ENCODE data around the gene ZNF365. TPM values are rescaled to one million over a fixed set of nuclear protein-coding genes. Genes with fewer than 3 reads are reported as not detected.

ZNF365 gene
- total RNA-seq, 1 experiment from 2014 or later, result 10.1 TPM

DNA sequence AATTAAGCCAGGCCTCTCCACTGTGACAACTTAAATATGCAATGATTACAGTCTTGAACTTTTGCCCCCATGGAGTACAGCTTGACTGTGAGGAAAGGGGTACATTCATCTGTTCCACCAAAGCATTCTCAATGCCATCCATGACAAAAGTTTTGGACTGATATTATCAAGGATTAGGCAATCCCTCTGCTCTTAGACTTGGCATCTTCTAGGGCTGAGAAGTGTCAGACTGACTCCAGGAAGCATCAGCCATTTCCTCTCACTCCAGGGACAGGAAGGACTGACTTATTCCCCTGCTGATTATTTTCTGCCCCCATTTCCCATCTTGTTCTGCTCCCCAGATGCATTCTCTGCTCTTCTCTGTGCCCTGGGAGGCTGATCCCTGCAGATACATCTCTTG is 69.7 kb downstream of the ZNF365 start:
- DNase-seq (ENCODE audit: low read depth), result no peak
- in situ Hi-C loops (cut with HindIII; ENCODE audit: low pct_unique_long_range_greater_than_20kb, low sequenced_read_pairs), result loop anchor here (25.0 kb wide), 1 partner anchor 143 kb away; no protein-coding TSS in a partner anchor

GRCh38 chr10:62446627-62447026 is 72.5 kb downstream of the ZNF365 start:
- in situ Hi-C loops (cut with HindIII; ENCODE audit: low pct_unique_long_range_greater_than_20kb, low sequenced_read_pairs), result loop anchor here (25.0 kb wide), 1 partner anchor 141 kb away; no protein-coding TSS in a partner anchor
- DNase-seq (ENCODE audit: low read depth), result no peak

DNA sequence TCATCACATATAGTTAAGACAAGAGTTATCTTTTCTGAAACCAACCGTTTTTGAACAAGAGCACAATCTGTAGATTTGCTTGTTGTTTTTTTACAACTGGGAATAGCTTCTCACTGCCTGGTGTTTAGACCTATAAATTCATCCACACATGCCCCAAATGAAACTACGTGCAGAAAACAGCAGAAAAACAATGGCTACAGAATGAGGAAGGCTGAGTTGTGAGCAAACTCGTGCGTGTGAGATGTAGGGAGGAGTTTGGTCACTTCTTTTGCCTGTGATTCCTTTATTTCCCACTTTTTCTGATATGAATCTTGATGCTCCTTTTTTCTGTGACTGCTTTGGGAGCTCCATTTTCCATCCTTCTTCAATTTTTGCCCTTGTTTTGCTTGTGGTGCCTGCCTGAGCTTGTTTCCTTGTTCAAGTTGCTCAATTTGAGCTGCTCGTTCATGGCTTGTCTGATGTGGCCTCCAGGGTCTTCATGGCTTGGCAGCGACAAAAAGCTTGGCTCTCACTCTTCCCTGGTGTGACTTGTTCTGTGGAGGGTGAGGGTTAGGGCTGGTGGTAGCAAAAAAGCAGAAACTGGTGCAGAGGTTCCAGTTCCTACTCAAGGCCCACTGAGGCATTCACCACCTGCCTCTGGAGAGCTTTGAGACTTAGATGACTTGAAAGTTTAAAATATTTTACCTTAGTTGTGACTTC is 76.9 kb downstream of the ZNF365 start:
- in situ Hi-C loops (cut with HindIII; ENCODE audit: low pct_unique_long_range_greater_than_20kb, low sequenced_read_pairs), result no loop called here
- no peak for DNase-seq (ENCODE audit: low read depth)

GRCh38 chr10:62451611-62451975 is 77.4 kb downstream of the ZNF365 start:
- no peak for DNase-seq (ENCODE audit: low read depth)
- in situ Hi-C loops (cut with HindIII; ENCODE audit: low pct_unique_long_range_greater_than_20kb, low sequenced_read_pairs), result no loop called here

Other genes starting within 250 kb of the ZNF365 start
- gene RTKN2, start 105.5 kb upstream of the ZNF365 start, total RNA-seq (2014; rRNA removed; shearing (Covaris generic); ENCODE audit: low replicate concordance), result 3.6 and 4.9 TPM in 2 replicates

Data from Caki2 (cell line).